Nephron (organoid): Measurements from ENCODE around the gene HLA-DPB1.
A peak's percentile ranks its signal among the peaks of the same experiment; 100 is the strongest.

Source experiments
- H3K27ac Mint-ChIP-seq, 3 experiments: 2 replicates each; pipeline ENCODE4 v1.8.0; 2020; ENCODE audit warnings: mixed read lengths in 3 of 3, mild to moderate bottlenecking in 2 of 3, moderate library complexity in 1 of 3
- H3K27me3 Mint-ChIP-seq: 2 replicates; pipeline ENCODE4 v1.8.0; 2021; ENCODE audit warnings: low read depth, mild to moderate bottlenecking, moderate library complexity, mixed read lengths
- H3K36me3 Mint-ChIP-seq: 2 replicates; pipeline ENCODE4 v1.8.0; 2020; ENCODE audit warnings: low read depth, mixed read lengths
- H3K4me1 Mint-ChIP-seq: 2 replicates; pipeline ENCODE4 v1.8.0; 2020; ENCODE audit warnings: mixed read lengths
- H3K4me3 Mint-ChIP-seq, 3 experiments: 2 replicates each; pipeline ENCODE4 v1.8.0; 2020; ENCODE audit warnings: mild to moderate bottlenecking in 3 of 3, mixed read lengths in 3 of 3, moderate library complexity in 2 of 3
- H3K9me3 Mint-ChIP-seq: 2 replicates; pipeline ENCODE4 v1.8.0; 2020; ENCODE audit warnings: mixed read lengths
- TF ChIP-seq, protein P1 (sequence below), 3 experiments: fragments of 200-600 bp; sonication (generic); IDR thresholded peaks; one replicate each; pipeline ENCODE4 v1.5.0; 2021; ENCODE audit warnings: antibody characterized with exemption in 3 of 3; ENCODE audit not compliant: unreplicated experiment in 3 of 3

Gene HLA-DPB1

DNA sequence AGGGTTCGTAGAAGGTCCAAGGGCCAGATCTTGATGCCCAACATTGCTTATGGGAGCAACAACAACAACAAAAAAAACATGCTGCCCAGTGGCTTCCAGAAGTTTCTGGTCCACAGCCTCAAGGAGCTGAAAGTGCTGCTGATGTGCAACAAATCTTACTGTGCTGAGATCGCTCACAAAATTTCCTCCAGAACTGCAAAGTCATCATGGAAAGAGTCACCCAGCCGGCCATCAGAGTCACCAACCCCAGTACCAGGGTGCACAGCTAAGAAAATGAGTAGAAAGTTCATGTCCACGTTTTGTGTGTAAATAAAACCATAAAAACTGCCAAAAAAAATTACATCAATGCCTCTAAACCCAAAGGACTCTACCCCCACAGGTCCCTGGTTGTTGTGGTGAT, 3.8 kb downstream of the HLA-DPB1 start:
- peaks cover 27% of the 10 kb centered on the region for H3K27me3 Mint-ChIP-seq
- H3K9me3 Mint-ChIP-seq = no peaks in the 10 kb centered on the region
- peak overlapping the region; percentile 45 to 92 (median 87) for H3K4me3 Mint-ChIP-seq
- H3K27ac Mint-ChIP-seq = no peak overlapping the region
- TF ChIP-seq, protein P1, sequence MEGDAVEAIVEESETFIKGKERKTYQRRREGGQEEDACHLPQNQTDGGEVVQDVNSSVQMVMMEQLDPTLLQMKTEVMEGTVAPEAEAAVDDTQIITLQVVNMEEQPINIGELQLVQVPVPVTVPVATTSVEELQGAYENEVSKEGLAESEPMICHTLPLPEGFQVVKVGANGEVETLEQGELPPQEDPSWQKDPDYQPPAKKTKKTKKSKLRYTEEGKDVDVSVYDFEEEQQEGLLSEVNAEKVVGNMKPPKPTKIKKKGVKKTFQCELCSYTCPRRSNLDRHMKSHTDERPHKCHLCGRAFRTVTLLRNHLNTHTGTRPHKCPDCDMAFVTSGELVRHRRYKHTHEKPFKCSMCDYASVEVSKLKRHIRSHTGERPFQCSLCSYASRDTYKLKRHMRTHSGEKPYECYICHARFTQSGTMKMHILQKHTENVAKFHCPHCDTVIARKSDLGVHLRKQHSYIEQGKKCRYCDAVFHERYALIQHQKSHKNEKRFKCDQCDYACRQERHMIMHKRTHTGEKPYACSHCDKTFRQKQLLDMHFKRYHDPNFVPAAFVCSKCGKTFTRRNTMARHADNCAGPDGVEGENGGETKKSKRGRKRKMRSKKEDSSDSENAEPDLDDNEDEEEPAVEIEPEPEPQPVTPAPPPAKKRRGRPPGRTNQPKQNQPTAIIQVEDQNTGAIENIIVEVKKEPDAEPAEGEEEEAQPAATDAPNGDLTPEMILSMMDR (IDR thresholded peaks at IDR 0.05; ENCODE audit: unreplicated experiment in 3 of 3) = no peak
- H3K4me1 Mint-ChIP-seq = peaks cover 8% of the 10 kb centered on the region
- no peaks in the 10 kb centered on the region for H3K36me3 Mint-ChIP-seq

DNA sequence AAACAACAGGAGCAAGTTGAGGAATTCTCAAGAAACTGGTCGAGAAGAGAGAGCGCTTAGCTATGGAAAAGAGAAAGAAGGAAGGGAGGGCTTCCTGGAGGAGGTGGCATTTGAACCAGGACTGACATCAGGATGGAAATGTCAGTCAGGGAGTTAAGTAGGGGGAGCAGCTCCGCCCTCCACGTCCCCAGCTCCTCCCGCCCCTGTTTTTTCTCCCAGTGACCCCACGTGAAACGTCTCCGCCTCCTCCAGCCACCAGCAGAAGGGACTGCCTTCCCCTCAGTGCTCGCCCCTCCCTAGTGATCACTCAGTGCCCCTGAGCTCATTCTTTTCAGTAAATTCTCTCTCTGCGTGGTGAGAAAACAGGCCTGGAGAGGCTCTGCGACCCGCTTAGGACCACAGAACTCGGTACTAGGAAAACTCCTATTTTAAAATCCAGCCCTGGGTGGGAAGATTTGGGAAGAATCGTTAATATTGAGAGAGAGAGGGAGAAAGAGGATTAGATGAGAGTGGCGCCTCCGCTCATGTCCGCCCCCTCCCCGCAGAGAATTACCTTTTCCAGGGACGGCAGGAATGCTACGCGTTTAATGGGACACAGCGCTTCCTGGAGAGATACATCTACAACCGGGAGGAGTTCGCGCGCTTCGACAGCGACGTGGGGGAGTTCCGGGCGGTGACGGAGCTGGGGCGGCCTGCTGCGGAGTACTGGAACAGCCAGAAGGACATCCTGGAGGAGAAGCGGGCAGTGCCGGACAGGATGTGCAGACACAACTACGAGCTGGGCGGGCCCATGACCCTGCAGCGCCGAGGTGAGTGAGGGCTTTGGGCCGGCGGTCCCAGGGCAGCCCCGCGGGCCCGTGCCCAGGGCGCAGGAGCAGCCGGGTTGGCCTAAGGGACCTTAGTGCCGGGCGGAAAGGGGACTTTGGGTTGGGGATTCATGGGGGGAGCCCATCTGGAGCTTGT, 4.6 kb downstream of the HLA-DPB1 start:
- no peaks in the 10 kb centered on the region for H3K36me3 Mint-ChIP-seq
- H3K4me3 Mint-ChIP-seq = peak overlapping the region; percentile 87 to 92 (median 87)
- H3K27ac Mint-ChIP-seq = peak overlapping the region; percentile 39 to 76 (median 59)

DNA sequence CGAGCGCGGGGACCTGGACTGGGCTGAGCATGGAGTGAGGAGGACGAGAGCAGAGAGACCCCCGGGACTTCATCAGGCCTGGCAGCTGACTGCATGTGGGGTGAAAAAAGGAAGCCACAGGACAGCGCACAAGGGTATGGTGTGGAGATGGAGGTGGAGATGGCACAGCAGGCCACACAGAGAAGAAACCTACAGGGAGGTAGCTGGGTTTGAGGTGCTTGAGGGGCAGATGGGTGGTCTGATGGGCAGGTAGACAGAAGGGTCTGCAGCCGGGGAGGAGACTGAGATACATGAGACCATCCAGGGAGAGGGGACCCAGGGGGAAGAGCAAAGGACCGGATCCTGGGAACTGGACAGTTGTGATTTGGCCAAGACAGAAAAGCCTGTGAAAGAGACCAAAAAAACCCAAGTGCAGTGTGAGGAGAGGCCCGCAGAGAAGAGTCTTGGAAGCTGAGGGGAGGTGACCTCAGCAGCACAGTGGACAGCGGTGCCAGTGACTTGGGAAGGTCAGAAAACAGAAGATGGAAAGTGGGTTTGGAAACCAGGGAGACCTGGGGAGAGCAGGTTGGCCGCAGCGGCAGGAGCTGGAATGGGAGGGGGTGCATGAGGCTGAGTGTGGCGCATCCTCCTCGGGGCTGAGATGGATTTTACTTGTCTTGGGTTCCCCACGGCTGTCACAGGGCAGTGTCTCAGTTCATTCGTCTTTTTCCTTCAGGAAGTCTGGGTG, 5.5 kb downstream of the HLA-DPB1 start:
- peak overlapping the region; percentile 87 to 92 (median 87) for H3K4me3 Mint-ChIP-seq
- no peaks in the 10 kb centered on the region for H3K36me3 Mint-ChIP-seq
- H3K9me3 Mint-ChIP-seq = no peaks in the 10 kb centered on the region
- H3K27ac Mint-ChIP-seq = peak overlapping the region in 1 of 3 experiments; percentile 39
- peaks cover 21% of the 10 kb centered on the region for H3K27me3 Mint-ChIP-seq
- H3K4me1 Mint-ChIP-seq = peaks cover 8% of the 10 kb centered on the region
- TF ChIP-seq, protein P1 (IDR thresholded peaks at IDR 0.05; ENCODE audit: unreplicated experiment in 3 of 3) = no peak

More for the DNA sequence above, 4.6 kb downstream of the HLA-DPB1 start:
- TF ChIP-seq, protein P1 (IDR thresholded peaks at IDR 0.05; ENCODE audit: unreplicated experiment in 3 of 3) = no peak
- Mint-ChIP-seq H3K4me1 (peaks cover 8% of the 10 kb centered on the region), H3K27me3 (peaks cover 27% of the 10 kb centered on the region), H3K9me3 (no peaks in the 10 kb centered on the region)

DNA sequence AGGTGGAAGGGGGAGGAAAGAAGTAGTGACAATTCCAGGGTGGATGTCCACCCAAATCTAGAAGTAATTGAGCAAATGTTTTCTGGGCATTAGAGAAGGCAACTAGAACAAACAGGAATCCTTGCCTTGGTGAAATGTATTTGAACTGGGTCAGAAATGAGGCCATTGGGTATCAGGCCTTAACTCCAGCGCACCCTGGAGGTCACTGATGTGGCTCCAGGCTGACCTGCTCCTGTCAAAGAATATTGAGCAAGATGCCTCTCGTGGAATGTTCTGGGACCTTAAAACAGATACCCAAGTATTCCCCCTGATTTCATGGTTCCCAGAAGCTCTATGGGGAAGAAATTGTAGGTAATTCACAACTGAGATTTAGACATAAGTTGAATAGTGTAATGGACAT, 6.9 kb downstream of the HLA-DPB1 start:
- Mint-ChIP-seq H3K36me3 (peaks cover 4% of the 10 kb centered on the region), H3K27me3 (peaks cover 21% of the 10 kb centered on the region), H3K27ac (no peak overlapping the region), H3K9me3 (no peaks in the 10 kb centered on the region), H3K4me1 (peaks cover 8% of the 10 kb centered on the region), H3K4me3 (peak overlapping the region; percentile 24 to 47 (median 46))
- TF ChIP-seq, protein P1 (IDR thresholded peaks at IDR 0.05; ENCODE audit: unreplicated experiment in 3 of 3) = peak; percentile 38 to 44 (median 41)

DNA sequence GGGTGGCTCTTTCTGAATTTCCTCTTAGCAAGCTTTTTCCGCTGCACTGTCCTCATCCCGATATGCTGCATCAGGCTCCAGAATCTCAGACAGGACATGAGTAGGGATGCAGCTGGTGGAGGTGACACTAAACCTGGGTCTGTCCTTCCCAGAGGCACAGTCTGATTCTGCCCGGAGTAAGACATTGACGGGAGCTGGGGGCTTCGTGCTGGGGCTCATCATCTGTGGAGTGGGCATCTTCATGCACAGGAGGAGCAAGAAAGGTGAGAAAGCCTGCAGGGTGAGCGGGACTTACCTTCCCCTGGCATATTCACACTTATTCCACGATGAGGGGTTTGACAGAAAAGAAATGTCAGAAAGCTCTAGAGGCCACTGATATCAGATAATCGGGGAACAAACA, 9.8 kb downstream of the HLA-DPB1 start:
- TF ChIP-seq, protein P1 (IDR thresholded peaks at IDR 0.05; ENCODE audit: unreplicated experiment in 3 of 3) = no peak
- peaks cover 4% of the 10 kb centered on the region for H3K36me3 Mint-ChIP-seq
- H3K4me1 Mint-ChIP-seq = peaks cover 1% of the 10 kb centered on the region
- no peaks in the 10 kb centered on the region for H3K9me3 Mint-ChIP-seq
- no peak overlapping the region for H3K27ac Mint-ChIP-seq
- no peak overlapping the region for H3K4me3 Mint-ChIP-seq
- H3K27me3 Mint-ChIP-seq = peaks cover 12% of the 10 kb centered on the region
